ENCODE data around the gene PPOX. TPM values are rescaled to one million over a fixed set of nuclear protein-coding genes. Genes with fewer than 3 reads are reported as not detected.

Gene PPOX
- total and polyA plus RNA-seq, 2 experiments from 2014 or later: 26.5 to 39.6 TPM

DNA sequence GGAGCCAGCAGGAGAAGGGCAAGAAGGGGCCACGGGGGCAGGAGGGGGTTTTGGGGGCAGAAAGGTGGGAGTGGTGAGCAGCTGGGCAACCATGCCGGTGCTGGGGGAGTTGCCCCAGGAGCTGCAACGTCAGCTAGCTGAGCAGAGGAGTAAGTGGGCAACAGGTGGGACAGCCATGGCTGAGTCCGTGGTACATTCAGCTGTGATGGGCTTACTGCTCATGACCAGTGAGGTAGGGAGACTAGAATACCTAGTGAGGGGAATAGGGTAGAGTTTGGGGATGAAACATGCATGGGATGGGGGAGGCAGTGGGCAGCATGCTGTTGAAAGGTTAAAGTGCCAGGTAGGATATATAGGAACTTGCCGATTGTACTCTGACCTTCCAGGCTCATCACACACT is 4.6 kb upstream of the PPOX start:
- Mint-ChIP-seq H3K4me3 (no peak overlapping the region; the same call in 2 of the 3 replicates), H3K27me3 (ENCODE audit: insufficient read depth, low read depth, poor library complexity) (peaks cover 20% of the 10 kb centered on the region), H3K27ac (no peak overlapping the region), H3K36me3 (ENCODE audit: low read depth) (peaks cover 45% of the 10 kb centered on the region), H3K9me3 (no peaks in the 10 kb centered on the region), H3K4me1 (peaks cover 29% of the 10 kb centered on the region)
- Histone ChIP-seq H3K79me2 (replicated peaks; ENCODE audit: insufficient read depth) (peaks cover 5% of the 10 kb centered on the region; the same call in 1 of the 2 replicates), H3K9me2 (ENCODE audit: insufficient read depth) (no peaks in the 10 kb centered on the region), H3K27me3 (ENCODE audit: insufficient read depth) (no peaks in the 10 kb centered on the region), H3K4me3 (no peak overlapping the region), H4K20me1 (replicated peaks; ENCODE audit: insufficient read depth) (no peaks in the 10 kb centered on the region), H3K4me2 (no peak overlapping the region), H3F3A (replicated peaks; ENCODE audit: low read depth) (peaks cover 38% of the 10 kb centered on the region), H2AFZ (no peak overlapping the region), H3K27ac (ENCODE audit: low read depth) (no peak overlapping the region), H3K36me3 (ENCODE audit: insufficient read depth) (no peaks in the 10 kb centered on the region; the same call in none of the 2 replicates), H3K4me1 (ENCODE audit: insufficient read depth) (peaks cover 16% of the 10 kb centered on the region; the same call in 1 of the 2 replicates)
- DNase-seq (ENCODE audit: low spot score) (no peak), ATAC-seq (no peak)
- TF ChIP-seq POLR2AphosphoS5 (IDR thresholded peaks at IDR 0.05; ENCODE audit: low read depth) (no peak), ZNF114 (CRISPR knock-in tag; IDR thresholded peaks at IDR 0.05) (no peak)
- TF ChIP-seq, protein P1, sequence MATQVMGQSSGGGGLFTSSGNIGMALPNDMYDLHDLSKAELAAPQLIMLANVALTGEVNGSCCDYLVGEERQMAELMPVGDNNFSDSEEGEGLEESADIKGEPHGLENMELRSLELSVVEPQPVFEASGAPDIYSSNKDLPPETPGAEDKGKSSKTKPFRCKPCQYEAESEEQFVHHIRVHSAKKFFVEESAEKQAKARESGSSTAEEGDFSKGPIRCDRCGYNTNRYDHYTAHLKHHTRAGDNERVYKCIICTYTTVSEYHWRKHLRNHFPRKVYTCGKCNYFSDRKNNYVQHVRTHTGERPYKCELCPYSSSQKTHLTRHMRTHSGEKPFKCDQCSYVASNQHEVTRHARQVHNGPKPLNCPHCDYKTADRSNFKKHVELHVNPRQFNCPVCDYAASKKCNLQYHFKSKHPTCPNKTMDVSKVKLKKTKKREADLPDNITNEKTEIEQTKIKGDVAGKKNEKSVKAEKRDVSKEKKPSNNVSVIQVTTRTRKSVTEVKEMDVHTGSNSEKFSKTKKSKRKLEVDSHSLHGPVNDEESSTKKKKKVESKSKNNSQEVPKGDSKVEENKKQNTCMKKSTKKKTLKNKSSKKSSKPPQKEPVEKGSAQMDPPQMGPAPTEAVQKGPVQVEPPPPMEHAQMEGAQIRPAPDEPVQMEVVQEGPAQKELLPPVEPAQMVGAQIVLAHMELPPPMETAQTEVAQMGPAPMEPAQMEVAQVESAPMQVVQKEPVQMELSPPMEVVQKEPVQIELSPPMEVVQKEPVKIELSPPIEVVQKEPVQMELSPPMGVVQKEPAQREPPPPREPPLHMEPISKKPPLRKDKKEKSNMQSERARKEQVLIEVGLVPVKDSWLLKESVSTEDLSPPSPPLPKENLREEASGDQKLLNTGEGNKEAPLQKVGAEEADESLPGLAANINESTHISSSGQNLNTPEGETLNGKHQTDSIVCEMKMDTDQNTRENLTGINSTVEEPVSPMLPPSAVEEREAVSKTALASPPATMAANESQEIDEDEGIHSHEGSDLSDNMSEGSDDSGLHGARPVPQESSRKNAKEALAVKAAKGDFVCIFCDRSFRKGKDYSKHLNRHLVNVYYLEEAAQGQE (IDR thresholded peaks at IDR 0.05; ENCODE audit: unreplicated experiment): no peak

DNA sequence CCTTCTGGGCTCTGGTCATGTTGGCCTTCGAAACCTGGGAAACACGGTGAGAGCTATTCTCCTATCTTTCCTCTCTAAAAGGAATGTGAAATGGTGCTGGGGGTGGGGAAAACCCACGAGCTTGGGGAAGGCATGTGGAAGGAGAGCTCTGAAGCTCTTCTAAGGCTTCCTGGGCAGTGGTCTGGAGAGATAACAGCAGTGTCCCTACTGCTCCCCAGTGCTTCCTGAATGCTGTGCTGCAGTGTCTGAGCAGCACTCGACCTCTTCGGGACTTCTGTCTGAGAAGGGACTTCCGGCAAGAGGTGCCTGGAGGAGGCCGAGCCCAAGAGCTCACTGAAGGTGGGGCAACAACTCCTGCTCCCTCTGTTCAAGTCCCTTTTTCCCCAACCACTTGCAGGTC is 4.2 kb upstream of the PPOX start:
- H2AFZ ChIP-seq: no peak overlapping the region
- H4K20me1 ChIP-seq (replicated peaks; ENCODE audit: insufficient read depth): no peaks in the 10 kb centered on the region
- Mint-ChIP-seq H3K27ac (no peak overlapping the region), H3K27me3 (ENCODE audit: insufficient read depth, low read depth, poor library complexity) (peaks cover 23% of the 10 kb centered on the region), H3K36me3 (ENCODE audit: low read depth) (peaks cover 43% of the 10 kb centered on the region), H3K9me3 (no peaks in the 10 kb centered on the region), H3K4me3 (no peak overlapping the region; the same call in 2 of the 3 replicates), H3K4me1 (peaks cover 31% of the 10 kb centered on the region)
- no peaks in the 10 kb centered on the region for H3K9me2 ChIP-seq (ENCODE audit: insufficient read depth)
- no peak overlapping the region for H3K4me2 ChIP-seq
- no peaks in the 10 kb centered on the region for H3K27me3 ChIP-seq (ENCODE audit: insufficient read depth)
- TF ChIP-seq, protein P1 (IDR thresholded peaks at IDR 0.05; ENCODE audit: unreplicated experiment): no peak
- no peak for TF ChIP-seq POLR2AphosphoS5 (IDR thresholded peaks at IDR 0.05; ENCODE audit: low read depth)
- ATAC-seq: no peak
- no peaks in the 10 kb centered on the region; the same call in none of the 2 replicates for H3K36me3 ChIP-seq (ENCODE audit: insufficient read depth)
- peaks cover 16% of the 10 kb centered on the region; the same call in 1 of the 2 replicates for H3K4me1 ChIP-seq (ENCODE audit: insufficient read depth)
- no peak overlapping the region for H3K4me3 ChIP-seq
- no peak for DNase-seq (ENCODE audit: low spot score)
- no peak overlapping the region for H3K27ac ChIP-seq (ENCODE audit: low read depth)
- peaks cover 5% of the 10 kb centered on the region; the same call in 1 of the 2 replicates for H3K79me2 ChIP-seq (replicated peaks; ENCODE audit: insufficient read depth)
- H3F3A ChIP-seq (replicated peaks; ENCODE audit: low read depth): peaks cover 42% of the 10 kb centered on the region
